ENCODE results near the gene C17orf75.

DNA sequence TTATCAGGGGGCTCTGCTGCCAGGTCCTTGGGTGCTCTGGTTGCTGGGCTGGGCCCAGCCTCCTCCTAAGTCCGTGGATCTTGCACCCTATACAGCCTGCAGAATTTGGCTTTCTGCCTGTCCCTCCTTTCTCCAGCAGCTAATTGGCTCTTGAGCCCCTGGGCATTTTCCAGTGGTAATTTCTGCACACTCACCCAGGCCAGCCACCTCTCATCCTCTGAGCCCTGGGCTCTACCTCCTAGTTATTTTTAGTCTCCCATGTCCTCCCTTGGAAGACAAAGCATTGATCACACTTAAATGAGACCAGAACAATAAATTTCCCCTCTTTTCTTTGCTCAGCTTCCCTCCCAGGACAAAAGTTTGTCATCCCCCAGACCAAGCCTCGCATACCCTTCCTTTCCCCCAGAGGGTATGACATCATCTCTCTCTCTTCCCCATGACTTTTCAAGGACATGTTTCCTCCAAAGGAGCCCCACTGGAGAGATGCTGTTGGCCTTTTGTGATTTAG lies 38.1 kb downstream of the C17orf75 start:
- TF ChIP-seq, protein P1, sequence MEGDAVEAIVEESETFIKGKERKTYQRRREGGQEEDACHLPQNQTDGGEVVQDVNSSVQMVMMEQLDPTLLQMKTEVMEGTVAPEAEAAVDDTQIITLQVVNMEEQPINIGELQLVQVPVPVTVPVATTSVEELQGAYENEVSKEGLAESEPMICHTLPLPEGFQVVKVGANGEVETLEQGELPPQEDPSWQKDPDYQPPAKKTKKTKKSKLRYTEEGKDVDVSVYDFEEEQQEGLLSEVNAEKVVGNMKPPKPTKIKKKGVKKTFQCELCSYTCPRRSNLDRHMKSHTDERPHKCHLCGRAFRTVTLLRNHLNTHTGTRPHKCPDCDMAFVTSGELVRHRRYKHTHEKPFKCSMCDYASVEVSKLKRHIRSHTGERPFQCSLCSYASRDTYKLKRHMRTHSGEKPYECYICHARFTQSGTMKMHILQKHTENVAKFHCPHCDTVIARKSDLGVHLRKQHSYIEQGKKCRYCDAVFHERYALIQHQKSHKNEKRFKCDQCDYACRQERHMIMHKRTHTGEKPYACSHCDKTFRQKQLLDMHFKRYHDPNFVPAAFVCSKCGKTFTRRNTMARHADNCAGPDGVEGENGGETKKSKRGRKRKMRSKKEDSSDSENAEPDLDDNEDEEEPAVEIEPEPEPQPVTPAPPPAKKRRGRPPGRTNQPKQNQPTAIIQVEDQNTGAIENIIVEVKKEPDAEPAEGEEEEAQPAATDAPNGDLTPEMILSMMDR (IDR thresholded peaks at IDR 0.05; ENCODE audit: low read depth, low read length) = no peak
- no peak for TF ChIP-seq POLR2A (IDR thresholded peaks at IDR 0.05; ENCODE audit: extremely low read depth, insufficient read length)
